PC-9 (cell line): ENCODE results near the gene DTYMK. TPM values are rescaled to one million over a fixed set of nuclear protein-coding genes. Genes with fewer than 3 reads are reported as not detected.

ENCODE experiments used
- BruUV-seq: library from RNA; stranded (reverse); fragments of 400-500 nt; replicated peaks from 2 replicates; lab custom pipeline; 2021; lab: Mats Ljungman, UMichigan
- CTCF ChIA-PET: fragments of 300-600 bp; sonication (Branson Sonifier 250); formaldehyde crosslinking; loops from one replicate; lab custom pipeline; 2022; ENCODE audit warnings: antibody characterized with exemption; lab: Charles Lee
- POLR2A ChIA-PET: fragments of 300-600 bp; sonication (Branson Sonifier 250); formaldehyde crosslinking; loops from one replicate; lab custom pipeline; 2022; ENCODE audit warnings: antibody characterized with exemption; ENCODE audit not compliant: unreplicated experiment; lab: Charles Lee
- DNase-seq, 2 experiments: peaks; one replicate each; pipeline versions ENCODE4 v3.0.0 to v3.0.0-alpha.2; 2015 to 2022; ENCODE audit warnings: mixed read lengths in 1 of 2
- H2AFZ ChIP-seq: fragments of 200-600 bp; sonication (generic); 2 replicates; pipeline ENCODE4 v1.8.1; 2017; ENCODE audit warnings: antibody characterized with exemption
- H3F3A ChIP-seq: fragments of 200-600 bp; sonication (generic); 2 replicates; pipeline ENCODE4 v1.8.1; 2017; ENCODE audit warnings: antibody characterized with exemption, mild to moderate bottlenecking, low read depth; ENCODE audit not compliant: insufficient read depth
- H3K27ac ChIP-seq: fragments of 200-600 bp; sonication (generic); 2 replicates; pipeline ENCODE4 v1.6.1; 2016; ENCODE audit warnings: mixed run types
- H3K27me3 ChIP-seq: fragments of 200-600 bp; sonication (generic); 2 replicates; pipeline ENCODE4 v1.6.1; 2016; ENCODE audit warnings: low read depth, mixed run types; ENCODE audit not compliant: insufficient read depth
- H3K36me3 ChIP-seq: fragments of 200-600 bp; sonication (generic); 2 replicates; pipeline ENCODE4 v1.6.1; 2016; ENCODE audit warnings: low read depth, mixed run types
- H3K4me1 ChIP-seq: fragments of 200-600 bp; sonication (generic); replicated peaks from 2 replicates; pipeline ENCODE4 v1.6.1; 2016; ENCODE audit warnings: mixed run types; ENCODE audit not compliant: insufficient read depth
- H3K4me2 ChIP-seq: fragments of 200-600 bp; sonication (generic); 2 replicates; pipeline ENCODE4 v1.6.1; 2017; ENCODE audit warnings: mixed run types
- H3K4me3 ChIP-seq: fragments of 200-600 bp; sonication (generic); 2 replicates; pipeline ENCODE4 v1.6.1; 2016; ENCODE audit warnings: mixed run types
- H3K79me2 ChIP-seq: fragments of 200-600 bp; sonication (generic); 2 replicates; pipeline ENCODE4 v1.6.1; 2017; ENCODE audit warnings: low read depth, mixed run types
- H3K9me2 ChIP-seq: fragments of 200-600 bp; sonication (generic); 2 replicates; pipeline ENCODE4 v1.8.1; 2017; ENCODE audit warnings: mild to moderate bottlenecking; ENCODE audit not compliant: insufficient read depth
- H3K9me3 ChIP-seq: fragments of 200-600 bp; sonication (generic); 2 replicates; pipeline ENCODE4 v1.8.1; 2016; ENCODE audit warnings: low read depth; ENCODE audit not compliant: insufficient read depth
- H4K20me1 ChIP-seq: fragments of 200-600 bp; sonication (generic); 2 replicates; pipeline ENCODE4 v1.8.1; 2017; ENCODE audit not compliant: insufficient read depth
- EZH2 ChIP-seq: fragments of 200-600 bp; sonication (generic); IDR thresholded peaks from 2 replicates; pipeline ENCODE4 v1.8.0; 2017; ENCODE audit warnings: antibody characterized with exemption, low read depth
- intact Hi-C: fragments of 100-400 bp; cut with micrococcal nuclease; formaldehyde crosslinking; loops from one replicate; pipeline ENCODE4 v1.10.0; 2022; ENCODE audit not compliant: unreplicated experiment
- total RNA-seq: library from RNA; stranded (reverse); gene quantifications from 2 replicates; pipeline ENCODE4 v1.2.3, GENCODE V29; 2021
- TF ChIP-seq, protein P1 (sequence below): fragments of 200-600 bp; sonication (generic); conservative IDR thresholded peaks from 2 replicates; pipeline ENCODE4 v1.6.1; 2017; ENCODE audit warnings: mixed run types, antibody characterized with exemption, mild to moderate bottlenecking, moderate library complexity

Gene DTYMK
- total RNA-seq, 1 experiment from 2014 or later, result 183 TPM

DNA sequence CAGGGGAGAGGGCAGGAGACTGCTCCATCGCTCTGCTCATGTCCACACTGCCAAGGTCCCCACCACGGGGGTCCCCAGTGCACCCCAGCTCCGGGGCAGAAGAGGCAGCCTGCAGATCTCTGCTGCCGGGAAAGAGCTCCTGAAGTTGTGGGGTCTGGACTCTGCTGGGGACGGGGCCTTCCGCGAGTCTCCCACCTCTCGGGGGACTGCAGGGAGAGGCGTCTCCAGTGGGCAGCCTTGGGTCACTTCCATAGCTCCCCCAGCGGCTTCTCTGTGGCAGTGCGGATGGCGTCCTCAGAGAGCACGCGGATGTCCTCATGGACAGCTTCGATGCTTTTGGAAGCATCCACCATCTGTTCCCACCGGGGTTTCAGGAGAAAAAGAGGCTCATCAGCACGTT is 10.7 kb downstream of the DTYMK start:
- 0 out of 2 replicates have a peak, but pooled peaks cover 9% of the 10 kb centered on the region for H3K36me3 ChIP-seq
- 0 out of 2 replicates have a peak, but pooled peaks cover 2% of the 10 kb centered on the region for H3K4me1 ChIP-seq
- H3K27me3 ChIP-seq, result no peaks in the 10 kb centered on the region
- no peak overlapping the region for H3K27ac ChIP-seq
- no peak overlapping the region for H3K4me3 ChIP-seq
- no peaks in the 10 kb centered on the region for H3K79me2 ChIP-seq
- ChIA-PET CTCF (no interaction called here), POLR2A (no interaction called here)
- no peak for TF ChIP-seq EZH2
- TF ChIP-seq, protein P1, sequence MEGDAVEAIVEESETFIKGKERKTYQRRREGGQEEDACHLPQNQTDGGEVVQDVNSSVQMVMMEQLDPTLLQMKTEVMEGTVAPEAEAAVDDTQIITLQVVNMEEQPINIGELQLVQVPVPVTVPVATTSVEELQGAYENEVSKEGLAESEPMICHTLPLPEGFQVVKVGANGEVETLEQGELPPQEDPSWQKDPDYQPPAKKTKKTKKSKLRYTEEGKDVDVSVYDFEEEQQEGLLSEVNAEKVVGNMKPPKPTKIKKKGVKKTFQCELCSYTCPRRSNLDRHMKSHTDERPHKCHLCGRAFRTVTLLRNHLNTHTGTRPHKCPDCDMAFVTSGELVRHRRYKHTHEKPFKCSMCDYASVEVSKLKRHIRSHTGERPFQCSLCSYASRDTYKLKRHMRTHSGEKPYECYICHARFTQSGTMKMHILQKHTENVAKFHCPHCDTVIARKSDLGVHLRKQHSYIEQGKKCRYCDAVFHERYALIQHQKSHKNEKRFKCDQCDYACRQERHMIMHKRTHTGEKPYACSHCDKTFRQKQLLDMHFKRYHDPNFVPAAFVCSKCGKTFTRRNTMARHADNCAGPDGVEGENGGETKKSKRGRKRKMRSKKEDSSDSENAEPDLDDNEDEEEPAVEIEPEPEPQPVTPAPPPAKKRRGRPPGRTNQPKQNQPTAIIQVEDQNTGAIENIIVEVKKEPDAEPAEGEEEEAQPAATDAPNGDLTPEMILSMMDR, result no peak
- H3F3A ChIP-seq, result peaks cover 27% of the 10 kb centered on the region
- H4K20me1 ChIP-seq, result peaks cover 25% of the 10 kb centered on the region; the same call in 1 of the 2 replicates
- no peaks in the 10 kb centered on the region for H3K9me2 ChIP-seq
- H2AFZ ChIP-seq, result no peak overlapping the region
- DNase-seq, result no peak
- BruUV-seq, result no TSS peak
- no peak overlapping the region for H3K4me2 ChIP-seq
- intact Hi-C loops, result no loop called here
- no peaks in the 10 kb centered on the region for H3K9me3 ChIP-seq

DNA sequence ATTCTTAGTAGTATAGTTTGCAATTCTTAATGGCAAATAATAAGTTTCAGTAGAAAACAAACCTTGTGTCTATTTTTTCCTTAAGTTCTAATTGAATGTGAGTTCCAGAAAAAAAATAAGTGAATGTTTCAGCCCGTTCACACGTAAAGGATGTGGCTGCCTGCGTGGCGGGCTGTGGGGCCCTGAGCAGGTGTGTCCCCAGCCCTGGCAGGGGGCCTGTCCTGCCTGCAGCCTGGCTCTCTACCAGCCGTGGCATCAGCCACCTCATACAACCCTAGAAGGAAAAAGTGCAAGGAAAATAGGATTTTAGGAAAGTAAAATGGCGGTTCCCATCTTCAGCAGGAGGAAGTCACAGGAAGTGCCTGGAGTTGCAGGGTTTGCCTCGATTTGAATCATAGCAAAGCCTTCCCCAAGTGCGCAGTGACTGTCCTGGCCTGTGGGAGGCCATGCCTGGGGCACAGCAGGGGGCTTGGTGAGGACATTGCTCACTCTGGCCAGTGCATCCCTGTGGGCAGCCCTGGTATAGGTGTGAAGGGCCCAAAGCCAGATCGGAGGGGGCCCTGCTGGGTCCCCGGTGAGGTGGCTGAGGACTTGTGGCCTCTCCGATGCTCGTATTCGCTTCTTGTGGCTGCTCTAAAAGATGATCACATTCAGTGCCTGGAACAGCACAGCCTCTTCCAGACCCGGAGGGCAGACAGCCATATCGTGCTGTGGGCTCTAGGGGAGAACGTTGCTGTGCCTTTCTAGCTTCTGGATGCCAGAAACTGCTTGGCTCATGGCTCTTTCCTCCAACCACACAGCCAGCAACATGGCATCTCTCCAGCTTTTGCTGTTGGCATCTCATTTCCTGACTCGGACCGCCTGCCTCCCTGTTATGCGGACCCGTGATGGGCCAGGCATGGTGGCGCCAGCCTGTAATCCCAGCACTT is 12.6 kb downstream of the DTYMK start:
- DNase-seq, result no peak
- no peak overlapping the region for H3K27ac ChIP-seq
- H3F3A ChIP-seq, result peaks cover 22% of the 10 kb centered on the region
- no peaks in the 10 kb centered on the region for H3K27me3 ChIP-seq
- H3K36me3 ChIP-seq, result peaks cover 6% of the 10 kb centered on the region; the same call in 1 of the 2 replicates
- no peaks in the 10 kb centered on the region for H3K9me2 ChIP-seq
- no peak overlapping the region for H2AFZ ChIP-seq
- POLR2A ChIA-PET, result no interaction called here
- no peaks in the 10 kb centered on the region for H3K4me1 ChIP-seq
- H3K9me3 ChIP-seq, result no peaks in the 10 kb centered on the region
- intact Hi-C loops, result no loop called here
- TF ChIP-seq EZH2, result no peak
- TF ChIP-seq, protein P1, result no peak
- H3K79me2 ChIP-seq, result no peaks in the 10 kb centered on the region
- CTCF ChIA-PET, result interaction anchor here (0.7 kb wide), 1 partner anchor 859 kb away, joined by 3 read pairs; no protein-coding TSS in a partner anchor
- no TSS peak for BruUV-seq
- no peak overlapping the region for H3K4me2 ChIP-seq
- peaks cover 20% of the 10 kb centered on the region; the same call in 1 of the 2 replicates for H4K20me1 ChIP-seq
- H3K4me3 ChIP-seq, result no peak overlapping the region

DNA sequence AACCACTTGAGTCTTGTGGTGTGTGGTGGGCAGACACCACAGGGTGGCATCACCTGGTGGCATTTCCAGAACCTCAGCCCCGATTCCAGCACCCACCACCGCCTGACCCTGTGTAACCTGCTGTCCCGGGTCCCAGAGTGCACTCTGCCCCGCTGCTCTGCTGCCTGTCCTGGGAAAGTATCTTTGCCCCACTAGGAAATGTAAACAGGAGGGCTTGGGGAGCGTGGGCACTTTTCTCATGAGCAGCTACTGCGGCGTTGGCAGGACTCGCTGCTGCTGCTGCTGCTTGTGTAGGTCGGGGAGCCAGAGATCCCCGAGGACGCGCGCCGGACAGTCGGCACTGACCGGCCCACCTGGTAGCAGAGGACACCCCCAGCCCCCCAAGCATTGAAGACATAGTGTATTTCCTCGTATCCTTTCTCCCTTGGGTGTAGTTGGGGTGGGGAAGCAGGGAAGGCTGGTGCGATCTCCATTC is 13.4 kb downstream of the DTYMK start:
- Histone ChIP-seq H2AFZ (no peak overlapping the region), H3K9me2 (no peaks in the 10 kb centered on the region), H4K20me1 (peaks cover 15% of the 10 kb centered on the region; the same call in 1 of the 2 replicates), H3K4me2 (no peak overlapping the region), H3K4me1 (no peaks in the 10 kb centered on the region), H3K9me3 (no peaks in the 10 kb centered on the region), H3K27me3 (no peaks in the 10 kb centered on the region), H3K27ac (no peak overlapping the region), H3F3A (peaks cover 21% of the 10 kb centered on the region), H3K79me2 (no peaks in the 10 kb centered on the region), H3K36me3 (no peaks in the 10 kb centered on the region; the same call in 1 of the 2 replicates), H3K4me3 (no peak overlapping the region)
- TF ChIP-seq, protein P1, result no peak
- no peak for TF ChIP-seq EZH2
- ChIA-PET POLR2A (no interaction called here), CTCF (no interaction called here)
- intact Hi-C loops, result no loop called here
- DNase-seq, result no peak
- TSS peak; percentile 22 for BruUV-seq
